SK-N-SH (cell line): ENCODE measurements around the gene PTPN4. TPM values are rescaled to one million over a fixed set of nuclear protein-coding genes. Genes with fewer than 3 reads are reported as not detected.

ENCODE experiments used
- CTCF ChIA-PET: fragments of 300-600, 350-600 bp; formaldehyde crosslinking; extraction: SDS; loops from one replicate; lab custom pipeline; 2021; lab: Yijun Ruan, JAX
- POLR2A ChIA-PET: fragments of 350-600 bp; sonication (Branson Sonifier 250); formaldehyde crosslinking; extraction: SDS; loops from one replicate; lab custom pipeline; 2020; ENCODE audit warnings: antibody characterized with exemption, inconsistent platforms; lab: Yijun Ruan, JAX
- DNase-seq: peaks from one replicate; pipeline ENCODE4 v3.0.0; 2012
- H2AFZ ChIP-seq: fragments of 200-600 bp; sonication (generic); 2 replicates; pipeline ENCODE4 v1.8.1; 2016; ENCODE audit warnings: antibody characterized with exemption, mild to moderate bottlenecking, low read depth
- H3F3A ChIP-seq: fragments of 200-600 bp; sonication (generic); replicated peaks from 2 replicates; pipeline ENCODE3; 2016; ENCODE audit warnings: antibody characterized with exemption, mild to moderate bottlenecking; ENCODE audit not compliant: insufficient read depth
- H3K27ac ChIP-seq, 2 experiments: fragments of 200-500 bp in 1 of 2; fragments of 200-600 bp in 1 of 2; sonication (Bioruptor generic) in 1 of 2; sonication (generic), shearing (Covaris generic) in 1 of 2; 2 replicates each; pipeline versions ENCODE4 v1.5.1 to v1.6.1; 2014 to 2016; ENCODE audit warnings: low read depth in 2 of 2, inconsistent platforms in 1 of 2, low read length in 1 of 2, mild to moderate bottlenecking in 1 of 2, mixed read lengths in 1 of 2
- H3K27me3 ChIP-seq: fragments of 200-600 bp; sonication (generic), shearing (Covaris generic); 2 replicates; pipeline ENCODE4 v1.6.1; 2016; ENCODE audit warnings: mixed run types; ENCODE audit not compliant: insufficient read depth
- H3K36me3 ChIP-seq, 2 experiments: fragments of 200-500 bp in 1 of 2; fragments of 200-600 bp in 1 of 2; sonication (Bioruptor generic) in 1 of 2; sonication (generic) in 1 of 2; replicated peaks in 1 of 2; 2 replicates each; pipeline versions ENCODE3 to v1.5.1; 2014 to 2016; ENCODE audit warnings: low read length in 1 of 2, mild to moderate bottlenecking in 1 of 2; ENCODE audit not compliant: insufficient read depth in 2 of 2, control insufficient read depth in 1 of 2
- H3K4me1 ChIP-seq, 2 experiments: fragments of 200-500 bp in 1 of 2; fragments of 200-600 bp in 1 of 2; sonication (Bioruptor generic) in 1 of 2; sonication (generic), shearing (Covaris generic) in 1 of 2; 2 replicates each; pipeline versions ENCODE4 v1.5.1 to v1.6.1; 2014 to 2016; ENCODE audit warnings: low read depth in 1 of 2, low read length in 1 of 2, mixed run types in 1 of 2; ENCODE audit not compliant: insufficient read depth in 2 of 2, control insufficient read depth in 1 of 2
- H3K4me2 ChIP-seq: fragments of 200-600 bp; sonication (generic), shearing (Covaris generic); 2 replicates; pipeline ENCODE4 v1.6.1; 2017; ENCODE audit warnings: mixed run types
- H3K4me3 ChIP-seq, 2 experiments: fragments of 200-500 bp in 1 of 2; fragments of 200-600 bp in 1 of 2; sonication (Bioruptor generic) in 1 of 2; sonication (generic), shearing (Covaris generic) in 1 of 2; 2 replicates each; pipeline versions ENCODE4 v1.5.1 to v1.8.1; 2014 to 2016; ENCODE audit warnings: low read depth in 2 of 2, inconsistent platforms in 1 of 2, low read length in 1 of 2, mild to moderate bottlenecking in 1 of 2, mixed read lengths in 1 of 2, moderate library complexity in 1 of 2
- H3K79me2 ChIP-seq: fragments of 200-600 bp; sonication (generic); 2 replicates; pipeline ENCODE4 v1.8.1; 2017; ENCODE audit warnings: mild to moderate bottlenecking; ENCODE audit not compliant: insufficient read depth
- H3K9ac ChIP-seq: fragments of 200-600 bp; sonication (generic); 2 replicates; pipeline ENCODE4 v1.6.1; 2017; ENCODE audit warnings: mixed run types
- H3K9me2 ChIP-seq: fragments of 200-600 bp; sonication (generic); 2 replicates; pipeline ENCODE4 v1.6.1; 2017; ENCODE audit warnings: mixed run types
- H3K9me3 ChIP-seq: fragments of 200-600 bp; sonication (generic); 2 replicates; pipeline ENCODE4 v1.6.1; 2017; ENCODE audit warnings: mixed run types, mild to moderate bottlenecking, moderate library complexity
- H4K20me1 ChIP-seq: fragments of 200-600 bp; sonication (generic); 2 replicates; pipeline ENCODE4 v1.6.1; 2017; ENCODE audit warnings: mild to moderate bottlenecking, mixed run types; ENCODE audit not compliant: insufficient read depth
- ELF1 ChIP-seq: IDR thresholded peaks from 2 replicates; pipeline ENCODE4 v1.4.0; 2012
- FOXJ3 ChIP-seq: sonication (generic); formaldehyde crosslinking; IDR thresholded peaks from 2 replicates; pipeline ENCODE4 v1.5.1; 2020; ENCODE audit warnings: mild to moderate bottlenecking, missing genetic modification reagents
- FOXM1 ChIP-seq: IDR thresholded peaks from 2 replicates; pipeline ENCODE4 v1.4.0; 2012; ENCODE audit warnings: low read depth, mild to moderate bottlenecking
- JUND ChIP-seq: IDR thresholded peaks from 2 replicates; pipeline ENCODE4 v1.4.0; 2012
- MXI1 ChIP-seq: IDR thresholded peaks from 2 replicates; pipeline ENCODE4 v1.6.1; 2012; ENCODE audit warnings: mild to moderate bottlenecking, low read depth, low read length, improper control_type of control experiment
- NRF1 ChIP-seq: IDR thresholded peaks from 2 replicates; pipeline ENCODE4 v1.6.1; 2012; ENCODE audit warnings: low read depth, mild to moderate bottlenecking, low read length
- POLR2AphosphoS5 ChIP-seq: IDR thresholded peaks from 2 replicates; pipeline ENCODE4 v1.6.1; 2012; ENCODE audit warnings: low read depth, low read length
- RCOR1 ChIP-seq: fragments of 150-350 bp; IDR thresholded peaks from 2 replicates; pipeline ENCODE4 v1.6.1; 2017; ENCODE audit warnings: antibody characterized with exemption, low read length
- REST ChIP-seq: IDR thresholded peaks from 2 replicates; pipeline ENCODE4 v1.6.1; 2012; ENCODE audit warnings: mild to moderate bottlenecking, low read depth, low read length, moderate library complexity
- RFX5 ChIP-seq: IDR thresholded peaks from 2 replicates; pipeline ENCODE4 v1.6.1; 2012; ENCODE audit warnings: mild to moderate bottlenecking, improper control_type of control experiment, low read length
- RXRA ChIP-seq: IDR thresholded peaks from 2 replicates; pipeline ENCODE4 v1.4.0; 2012; ENCODE audit warnings: low read depth, mild to moderate bottlenecking, borderline replicate concordance
- SIN3A ChIP-seq: IDR thresholded peaks from 2 replicates; pipeline ENCODE4 v1.6.1; 2012; ENCODE audit warnings: low read depth, mild to moderate bottlenecking, low read length, moderate library complexity, borderline replicate concordance
- SMC3 ChIP-seq: IDR thresholded peaks from 2 replicates; pipeline ENCODE4 v1.6.1; 2012; ENCODE audit warnings: low read depth, low read length, improper control_type of control experiment
- TAF1 ChIP-seq: IDR thresholded peaks from 2 replicates; pipeline ENCODE4 v1.6.1; 2012; ENCODE audit warnings: low read depth, mild to moderate bottlenecking, low read length, moderate library complexity, borderline replicate concordance
- USF1 ChIP-seq: IDR thresholded peaks from 2 replicates; pipeline ENCODE4 v1.4.0; 2012; ENCODE audit warnings: low read depth, borderline replicate concordance
- WGBS: methylation state at CpG from one replicate; pipeline ENCODE4 v1.1.6; 2017; ENCODE audit warnings: low lambda C conversion rate; 5-methylcytosine and 5-hydroxymethylcytosine counted together
- polyA plus RNA-seq, 3 experiments: library from polyadenylated mRNA; depleted of rRNA; stranded (reverse); fragments of >200 nt; gene quantifications; 2 replicates each; pipeline ENCODE4 v1.2.3, GENCODE V29; 2012
- TF ChIP-seq, protein P1 (sequence below): fragments of 200-600 bp; sonication (generic); IDR thresholded peaks from 2 replicates; pipeline ENCODE4 v1.6.1; 2017; ENCODE audit warnings: antibody characterized with exemption, mild to moderate bottlenecking, moderate library complexity
- TF ChIP-seq, protein P2 (sequence below): fragments of 150-350 bp; IDR thresholded peaks from 2 replicates; pipeline ENCODE4 v1.6.1; 2017; ENCODE audit warnings: antibody characterized with exemption, low read length, low read depth, borderline replicate concordance
- TF ChIP-seq, protein P3 (sequence below): IDR thresholded peaks from 2 replicates; pipeline ENCODE4; 2012

PTPN4 gene
- polyA plus RNA-seq, 1 of the 3 experiments (the other 2 are of a cell fraction) = 6.2 TPM

DNA sequence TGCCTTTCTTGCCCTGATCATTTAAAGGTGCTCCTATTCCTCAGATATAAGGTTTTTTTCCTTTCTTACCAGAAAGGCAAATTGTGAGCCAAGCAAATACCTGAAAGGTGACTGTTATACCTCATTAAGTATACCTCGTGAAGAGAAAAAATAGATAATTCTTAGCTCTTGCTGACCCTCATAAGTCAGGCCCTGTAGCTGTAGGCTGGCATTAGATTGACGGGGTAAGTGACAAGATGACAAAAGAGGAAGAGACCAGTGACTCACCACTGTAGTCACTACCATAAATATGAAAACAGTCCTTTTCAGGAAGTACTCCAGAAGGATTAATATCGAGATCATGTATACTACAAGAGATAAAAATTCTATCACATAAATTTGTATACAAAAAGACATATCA lies 104.6 kb downstream of the PTPN4 start:
- 68% methylated on average over 3 of the region's 3 CpGs for WGBS
- no peaks in the 10 kb centered on the region for H3K9me2 ChIP-seq
- H3K4me1 ChIP-seq = no peaks in the 10 kb centered on the region; a peak in 1 of 4 replicates

GRCh38 chr2:119871725-119872124 lies 112.0 kb downstream of the PTPN4 start:
- H3K79me2 ChIP-seq = no peaks in the 10 kb centered on the region
- H3K4me2 ChIP-seq = no peak overlapping the region
- no peaks in the 10 kb centered on the region for H3K9me3 ChIP-seq
- ChIA-PET POLR2A (no interaction called here), CTCF (interaction anchor here (1.6 kb wide), 1 partner anchor 10 kb away, joined by 3 read pairs; no protein-coding TSS in a partner anchor)
- no peaks in the 10 kb centered on the region for H3F3A ChIP-seq
- H3K9me2 ChIP-seq = no peaks in the 10 kb centered on the region
- H3K4me1 ChIP-seq = no peaks in the 10 kb centered on the region
- no peaks in the 10 kb centered on the region for H3K36me3 ChIP-seq
- no peaks in the 10 kb centered on the region for H4K20me1 ChIP-seq
- H2AFZ ChIP-seq = no peak overlapping the region
- DNase-seq = no peak
- H3K27me3 ChIP-seq = no peaks in the 10 kb centered on the region
- 88% methylated on average over 3 of the region's 3 CpGs for WGBS
- H3K4me3 ChIP-seq = no peak overlapping the region
- H3K27ac ChIP-seq = no peak overlapping the region
- H3K9ac ChIP-seq = no peak overlapping the region
- TF ChIP-seq POLR2AphosphoS5 = no peak
- TF ChIP-seq MXI1 = no peak
- no peak for TF ChIP-seq RXRA
- TF ChIP-seq, protein P1, sequence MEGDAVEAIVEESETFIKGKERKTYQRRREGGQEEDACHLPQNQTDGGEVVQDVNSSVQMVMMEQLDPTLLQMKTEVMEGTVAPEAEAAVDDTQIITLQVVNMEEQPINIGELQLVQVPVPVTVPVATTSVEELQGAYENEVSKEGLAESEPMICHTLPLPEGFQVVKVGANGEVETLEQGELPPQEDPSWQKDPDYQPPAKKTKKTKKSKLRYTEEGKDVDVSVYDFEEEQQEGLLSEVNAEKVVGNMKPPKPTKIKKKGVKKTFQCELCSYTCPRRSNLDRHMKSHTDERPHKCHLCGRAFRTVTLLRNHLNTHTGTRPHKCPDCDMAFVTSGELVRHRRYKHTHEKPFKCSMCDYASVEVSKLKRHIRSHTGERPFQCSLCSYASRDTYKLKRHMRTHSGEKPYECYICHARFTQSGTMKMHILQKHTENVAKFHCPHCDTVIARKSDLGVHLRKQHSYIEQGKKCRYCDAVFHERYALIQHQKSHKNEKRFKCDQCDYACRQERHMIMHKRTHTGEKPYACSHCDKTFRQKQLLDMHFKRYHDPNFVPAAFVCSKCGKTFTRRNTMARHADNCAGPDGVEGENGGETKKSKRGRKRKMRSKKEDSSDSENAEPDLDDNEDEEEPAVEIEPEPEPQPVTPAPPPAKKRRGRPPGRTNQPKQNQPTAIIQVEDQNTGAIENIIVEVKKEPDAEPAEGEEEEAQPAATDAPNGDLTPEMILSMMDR = no peak
- no peak for TF ChIP-seq FOXM1
- no peak for TF ChIP-seq FOXJ3 (CRISPR knock-in tag)
- TF ChIP-seq SIN3A = no peak
- no peak for TF ChIP-seq ELF1
- TF ChIP-seq, protein P2, sequence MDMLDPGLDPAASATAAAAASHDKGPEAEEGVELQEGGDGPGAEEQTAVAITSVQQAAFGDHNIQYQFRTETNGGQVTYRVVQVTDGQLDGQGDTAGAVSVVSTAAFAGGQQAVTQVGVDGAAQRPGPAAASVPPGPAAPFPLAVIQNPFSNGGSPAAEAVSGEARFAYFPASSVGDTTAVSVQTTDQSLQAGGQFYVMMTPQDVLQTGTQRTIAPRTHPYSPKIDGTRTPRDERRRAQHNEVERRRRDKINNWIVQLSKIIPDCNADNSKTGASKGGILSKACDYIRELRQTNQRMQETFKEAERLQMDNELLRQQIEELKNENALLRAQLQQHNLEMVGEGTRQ = no peak
- TF ChIP-seq JUND = no peak
- no peak for TF ChIP-seq SMC3
- no peak for TF ChIP-seq USF1
- no peak for TF ChIP-seq TAF1
- no peak for TF ChIP-seq REST

More for the DNA sequence above, 104.6 kb downstream of the PTPN4 start:
- H3K27ac ChIP-seq = no peak overlapping the region
- H3K4me2 ChIP-seq = no peak overlapping the region
- no peaks in the 10 kb centered on the region for H4K20me1 ChIP-seq
- DNase-seq = no peak
- H3F3A ChIP-seq = no peaks in the 10 kb centered on the region
- H3K79me2 ChIP-seq = no peaks in the 10 kb centered on the region
- POLR2A ChIA-PET = no interaction called here
- CTCF ChIA-PET = interaction anchor here (1.0 kb wide), 1 partner anchor 15 kb away, joined by 3 read pairs; no protein-coding TSS in a partner anchor
- H3K9me3 ChIP-seq = no peaks in the 10 kb centered on the region
- H3K27me3 ChIP-seq = no peaks in the 10 kb centered on the region
- H2AFZ ChIP-seq = no peak overlapping the region
- 0 out of 2 replicates have a peak, but pooled peaks have one; percentile 7 for TF ChIP-seq JUND
- no peak for TF ChIP-seq NRF1
- no peak for TF ChIP-seq RFX5
- TF ChIP-seq MXI1 = no peak
- TF ChIP-seq, protein P2 = no peak
- TF ChIP-seq, protein P3, sequence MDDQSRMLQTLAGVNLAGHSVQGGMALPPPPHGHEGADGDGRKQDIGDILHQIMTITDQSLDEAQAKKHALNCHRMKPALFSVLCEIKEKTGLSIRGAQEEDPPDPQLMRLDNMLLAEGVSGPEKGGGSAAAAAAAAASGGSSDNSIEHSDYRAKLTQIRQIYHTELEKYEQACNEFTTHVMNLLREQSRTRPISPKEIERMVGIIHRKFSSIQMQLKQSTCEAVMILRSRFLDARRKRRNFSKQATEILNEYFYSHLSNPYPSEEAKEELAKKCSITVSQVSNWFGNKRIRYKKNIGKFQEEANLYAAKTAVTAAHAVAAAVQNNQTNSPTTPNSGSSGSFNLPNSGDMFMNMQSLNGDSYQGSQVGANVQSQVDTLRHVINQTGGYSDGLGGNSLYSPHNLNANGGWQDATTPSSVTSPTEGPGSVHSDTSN = peak; percentile 63
- TF ChIP-seq RCOR1 = no peak
- peaks cover 8 to 15% of the 10 kb centered on the region in 2 experiments for H3K36me3 ChIP-seq
- H3K4me3 ChIP-seq = no peak overlapping the region
- no peak overlapping the region for H3K9ac ChIP-seq
